ENCODE results near the gene PTCSC3. TPM values are rescaled to one million over a fixed set of nuclear protein-coding genes. Genes with fewer than 3 reads are reported as not detected.

PTCSC3 gene
- polyA plus RNA-seq, 3 donors = not detected

DNA sequence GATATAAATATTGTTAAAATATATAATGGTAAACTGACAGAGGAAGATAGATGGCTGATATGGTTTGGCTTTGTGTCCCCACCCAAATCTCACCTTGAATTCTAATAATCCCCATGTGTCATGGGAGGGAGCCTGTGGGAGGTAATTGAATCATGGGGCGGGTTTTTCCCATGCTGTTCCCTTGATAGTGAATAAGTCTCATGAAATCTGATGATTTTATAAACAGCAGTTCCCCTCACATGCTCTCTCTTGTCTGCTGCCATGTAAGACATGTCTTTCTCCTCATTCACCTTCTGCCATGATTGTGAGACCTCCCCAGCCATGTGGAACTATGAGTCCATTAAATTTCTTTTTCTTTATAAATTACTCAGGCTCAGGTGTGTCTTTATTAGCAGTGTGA lies 46.3 kb downstream of the PTCSC3 start:
- DNase-seq = no peak
- H3K4me1 Mint-ChIP-seq = no peaks in the 10 kb centered on the region
- no peak overlapping the region for H3K4me3 ChIP-seq (replicated peaks in 1 of 3; ENCODE audit: low read depth in 2 of 3, low read length in 3 of 3)
- H4K20me1 ChIP-seq (ENCODE audit: insufficient read depth, low read length) = no peaks in the 10 kb centered on the region
- TF ChIP-seq, protein P1, sequence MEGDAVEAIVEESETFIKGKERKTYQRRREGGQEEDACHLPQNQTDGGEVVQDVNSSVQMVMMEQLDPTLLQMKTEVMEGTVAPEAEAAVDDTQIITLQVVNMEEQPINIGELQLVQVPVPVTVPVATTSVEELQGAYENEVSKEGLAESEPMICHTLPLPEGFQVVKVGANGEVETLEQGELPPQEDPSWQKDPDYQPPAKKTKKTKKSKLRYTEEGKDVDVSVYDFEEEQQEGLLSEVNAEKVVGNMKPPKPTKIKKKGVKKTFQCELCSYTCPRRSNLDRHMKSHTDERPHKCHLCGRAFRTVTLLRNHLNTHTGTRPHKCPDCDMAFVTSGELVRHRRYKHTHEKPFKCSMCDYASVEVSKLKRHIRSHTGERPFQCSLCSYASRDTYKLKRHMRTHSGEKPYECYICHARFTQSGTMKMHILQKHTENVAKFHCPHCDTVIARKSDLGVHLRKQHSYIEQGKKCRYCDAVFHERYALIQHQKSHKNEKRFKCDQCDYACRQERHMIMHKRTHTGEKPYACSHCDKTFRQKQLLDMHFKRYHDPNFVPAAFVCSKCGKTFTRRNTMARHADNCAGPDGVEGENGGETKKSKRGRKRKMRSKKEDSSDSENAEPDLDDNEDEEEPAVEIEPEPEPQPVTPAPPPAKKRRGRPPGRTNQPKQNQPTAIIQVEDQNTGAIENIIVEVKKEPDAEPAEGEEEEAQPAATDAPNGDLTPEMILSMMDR (IDR thresholded peaks at IDR 0.05) = no peak
- WGBS (ENCODE audit: insufficient coverage) = no CpG with 5 or more reads among the region's 1 CpG
- H3K4me2 ChIP-seq (replicated peaks; ENCODE audit: extremely low read depth, low read length, poor library complexity, severe bottlenecking) = no peak overlapping the region
- no peak overlapping the region for H3K27ac Mint-ChIP-seq
- H3K4me1 ChIP-seq (ENCODE audit: control insufficient read depth in 1 of 2, insufficient read depth in 2 of 2, low read length in 2 of 2) = no peaks in the 10 kb centered on the region
- no peak overlapping the region for H3K9ac ChIP-seq (ENCODE audit: insufficient read depth, low read length, poor library complexity, severe bottlenecking)
- no peaks in the 10 kb centered on the region for H3K9me3 ChIP-seq (replicated peaks in 1 of 2; ENCODE audit: control insufficient read depth in 1 of 2, insufficient read depth in 1 of 2, low read length in 2 of 2)
- no peaks in the 10 kb centered on the region for H3K36me3 ChIP-seq (replicated peaks in 1 of 2; ENCODE audit: control insufficient read depth in 1 of 2, insufficient read depth in 2 of 2, low read length in 2 of 2)
- no peaks in the 10 kb centered on the region for H3K36me3 Mint-ChIP-seq
- no peaks in the 10 kb centered on the region for H3K27me3 ChIP-seq (ENCODE audit: control insufficient read depth in 2 of 2, insufficient read depth in 2 of 2, low read length in 2 of 2)
- intact Hi-C loops (cut with micrococcal nuclease) = no loop called here
- no peak overlapping the region for H2AFZ ChIP-seq (ENCODE audit: insufficient read depth, low read depth, low read length, poor library complexity, severe bottlenecking)
- H3K4me3 Mint-ChIP-seq = no peak overlapping the region
- H3K27ac ChIP-seq (ENCODE audit: low read depth in 1 of 2, low read length in 2 of 2) = no peak overlapping the region
- H3K79me2 ChIP-seq (ENCODE audit: insufficient read depth, low read length) = no peaks in the 10 kb centered on the region
- H3K27me3 Mint-ChIP-seq (ENCODE audit: low read depth in 3 of 3) = peaks cover 0 to 2% (median 0%) of the 10 kb centered on the region in 3 donors
- peaks cover 0 to 6% (median 2%) of the 10 kb centered on the region in 7 donors for H3K9me3 Mint-ChIP-seq

- Mint-ChIP-seq H3K27me3 (ENCODE audit: low read depth in 3 of 3) (peaks cover 0 to 2% (median 0%) of the 10 kb centered on the region in 3 donors), H3K4me1 (no peaks in the 10 kb centered on the region), H3K9me3 (peaks cover 1 to 6% (median 4%) of the 10 kb centered on the region in 7 donors), H3K36me3 (no peaks in the 10 kb centered on the region), H3K27ac (no peak overlapping the region), H3K4me3 (no peak overlapping the region)
- no peaks in the 10 kb centered on the region for H3K4me1 ChIP-seq (ENCODE audit: control insufficient read depth in 1 of 2, insufficient read depth in 2 of 2, low read length in 2 of 2)
- H3K4me2 ChIP-seq (replicated peaks; ENCODE audit: extremely low read depth, low read length, poor library complexity, severe bottlenecking) = no peak overlapping the region
- no peak for DNase-seq
- intact Hi-C loops (cut with micrococcal nuclease) = no loop called here
- no CpG with 5 or more reads among the region's 2 CpGs for WGBS (ENCODE audit: insufficient coverage)
- H3K9me3 ChIP-seq (replicated peaks in 1 of 2; ENCODE audit: control insufficient read depth in 1 of 2, insufficient read depth in 1 of 2, low read length in 2 of 2) = no peaks in the 10 kb centered on the region
- no peak overlapping the region for H3K9ac ChIP-seq (ENCODE audit: insufficient read depth, low read length, poor library complexity, severe bottlenecking)
- no peaks in the 10 kb centered on the region for H4K20me1 ChIP-seq (ENCODE audit: insufficient read depth, low read length)
- no peak overlapping the region for H3K4me3 ChIP-seq (replicated peaks in 1 of 3; ENCODE audit: low read depth in 2 of 3, low read length in 3 of 3)
- H2AFZ ChIP-seq (ENCODE audit: insufficient read depth, low read depth, low read length, poor library complexity, severe bottlenecking) = no peak overlapping the region
- H3K27ac ChIP-seq (ENCODE audit: low read depth in 1 of 2, low read length in 2 of 2) = no peak overlapping the region
- TF ChIP-seq, protein P1 (IDR thresholded peaks at IDR 0.05) = no peak
- H3K27me3 ChIP-seq (ENCODE audit: control insufficient read depth in 2 of 2, insufficient read depth in 2 of 2, low read length in 2 of 2) = no peaks in the 10 kb centered on the region
- H3K79me2 ChIP-seq (ENCODE audit: insufficient read depth, low read length) = no peaks in the 10 kb centered on the region
- H3K36me3 ChIP-seq (replicated peaks in 1 of 2; ENCODE audit: control insufficient read depth in 1 of 2, insufficient read depth in 2 of 2, low read length in 2 of 2) = no peaks in the 10 kb centered on the region
Measured at GRCh38 chr14:36129181-36129580, 47.3 kb downstream of the PTCSC3 start.
